ENCODE results near the gene ZNF668.
A peak's percentile ranks its signal among the peaks of the same experiment; 100 is the strongest.

The ZNF668 gene

DNA sequence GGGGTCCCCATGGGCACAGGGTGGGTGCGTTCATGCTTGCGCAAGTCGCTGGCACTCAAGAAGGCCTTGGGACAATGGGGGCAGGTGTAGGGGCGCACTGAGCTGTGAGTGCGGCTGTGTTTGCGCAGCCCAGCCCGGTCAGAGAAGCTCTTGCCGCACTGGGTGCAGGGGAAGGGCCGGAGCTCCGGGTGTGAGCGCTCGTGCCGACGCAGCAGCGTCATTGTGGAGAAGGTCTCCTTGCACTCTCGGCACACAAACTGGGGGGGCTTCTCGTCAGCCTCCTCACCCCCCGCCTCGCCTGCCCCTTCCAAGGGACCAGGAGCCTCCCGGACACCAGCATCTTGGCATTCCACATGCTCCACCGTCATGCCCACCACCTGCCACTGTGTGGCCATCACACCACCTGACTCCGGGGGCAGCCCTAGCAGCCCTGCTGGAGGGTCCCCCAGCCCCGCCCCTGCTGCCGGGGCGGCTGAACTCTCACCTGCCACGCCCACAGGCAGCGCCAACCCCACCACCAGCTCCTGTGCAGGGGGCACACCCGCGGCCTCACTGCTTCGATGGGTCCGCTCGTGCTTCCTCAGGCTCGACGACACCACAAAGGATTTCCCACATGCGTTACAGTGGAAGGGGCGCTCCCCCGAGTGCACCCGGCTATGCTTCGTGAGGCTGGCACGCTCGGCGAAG is 12.8 kb downstream of the ZNF668 start:
- DNase-seq (ENCODE audit: low read depth, low spot score): no peak
- TF ChIP-seq, protein P1, sequence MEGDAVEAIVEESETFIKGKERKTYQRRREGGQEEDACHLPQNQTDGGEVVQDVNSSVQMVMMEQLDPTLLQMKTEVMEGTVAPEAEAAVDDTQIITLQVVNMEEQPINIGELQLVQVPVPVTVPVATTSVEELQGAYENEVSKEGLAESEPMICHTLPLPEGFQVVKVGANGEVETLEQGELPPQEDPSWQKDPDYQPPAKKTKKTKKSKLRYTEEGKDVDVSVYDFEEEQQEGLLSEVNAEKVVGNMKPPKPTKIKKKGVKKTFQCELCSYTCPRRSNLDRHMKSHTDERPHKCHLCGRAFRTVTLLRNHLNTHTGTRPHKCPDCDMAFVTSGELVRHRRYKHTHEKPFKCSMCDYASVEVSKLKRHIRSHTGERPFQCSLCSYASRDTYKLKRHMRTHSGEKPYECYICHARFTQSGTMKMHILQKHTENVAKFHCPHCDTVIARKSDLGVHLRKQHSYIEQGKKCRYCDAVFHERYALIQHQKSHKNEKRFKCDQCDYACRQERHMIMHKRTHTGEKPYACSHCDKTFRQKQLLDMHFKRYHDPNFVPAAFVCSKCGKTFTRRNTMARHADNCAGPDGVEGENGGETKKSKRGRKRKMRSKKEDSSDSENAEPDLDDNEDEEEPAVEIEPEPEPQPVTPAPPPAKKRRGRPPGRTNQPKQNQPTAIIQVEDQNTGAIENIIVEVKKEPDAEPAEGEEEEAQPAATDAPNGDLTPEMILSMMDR (IDR thresholded peaks at IDR 0.05; ENCODE audit: low read depth, low read length): no peak
- in situ Hi-C loops (cut with HindIII; ENCODE audit: low sequenced_read_pairs): no loop called here
- H3K4me3 ChIP-seq (ENCODE audit: low read depth, low read length): no peak overlapping the region

DNA sequence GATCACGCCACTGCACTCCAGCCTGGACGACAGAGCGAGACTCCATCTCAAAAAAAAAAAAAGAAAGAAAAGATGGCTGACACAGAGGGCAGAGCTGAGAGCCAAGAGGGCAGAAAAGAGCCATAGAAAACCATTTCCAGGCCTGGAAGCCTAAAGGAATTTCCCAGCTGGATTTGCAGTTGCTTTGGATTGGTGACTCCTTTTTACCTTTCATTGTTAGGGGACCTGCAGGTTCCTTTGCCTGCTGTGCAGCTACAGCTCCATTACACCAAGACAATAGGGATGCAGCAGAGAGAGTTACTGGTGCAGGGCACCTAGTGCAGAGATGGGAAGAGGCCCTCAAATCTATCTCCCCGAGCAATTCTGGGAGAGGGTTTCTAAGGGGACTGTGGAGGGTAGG is 18.4 kb downstream of the ZNF668 start:
- no peak overlapping the region for H3K4me3 ChIP-seq (ENCODE audit: low read depth, low read length)
- TF ChIP-seq, protein P1 (IDR thresholded peaks at IDR 0.05; ENCODE audit: low read depth, low read length): no peak
- no peak for DNase-seq (ENCODE audit: low read depth, low spot score)
- in situ Hi-C loops (cut with HindIII; ENCODE audit: low sequenced_read_pairs): no loop called here

DNA sequence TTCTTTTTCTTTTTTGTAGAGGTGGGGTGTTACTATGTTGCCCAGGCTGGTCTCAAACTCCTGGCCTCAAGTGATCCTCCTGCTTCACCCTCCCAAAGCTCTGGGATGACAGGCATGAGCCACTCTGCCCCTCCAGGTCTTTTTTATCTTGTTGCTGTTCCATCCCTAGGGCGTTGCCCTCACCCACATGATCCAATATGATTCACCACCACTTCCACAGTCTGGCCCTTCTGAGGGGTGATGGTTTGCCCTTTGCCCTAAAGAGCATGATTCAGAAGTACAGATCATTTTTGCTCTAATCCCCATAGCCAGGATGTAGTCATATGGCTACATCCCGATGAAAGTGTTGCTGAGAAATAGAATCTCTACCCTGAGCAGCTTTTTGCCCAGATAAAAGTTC is 21.9 kb downstream of the ZNF668 start:
- in situ Hi-C loops (cut with HindIII; ENCODE audit: low sequenced_read_pairs): no loop called here
- DNase-seq (ENCODE audit: low read depth, low spot score): peak; percentile 91
- TF ChIP-seq, protein P1 (IDR thresholded peaks at IDR 0.05; ENCODE audit: low read depth, low read length): no peak

DNA sequence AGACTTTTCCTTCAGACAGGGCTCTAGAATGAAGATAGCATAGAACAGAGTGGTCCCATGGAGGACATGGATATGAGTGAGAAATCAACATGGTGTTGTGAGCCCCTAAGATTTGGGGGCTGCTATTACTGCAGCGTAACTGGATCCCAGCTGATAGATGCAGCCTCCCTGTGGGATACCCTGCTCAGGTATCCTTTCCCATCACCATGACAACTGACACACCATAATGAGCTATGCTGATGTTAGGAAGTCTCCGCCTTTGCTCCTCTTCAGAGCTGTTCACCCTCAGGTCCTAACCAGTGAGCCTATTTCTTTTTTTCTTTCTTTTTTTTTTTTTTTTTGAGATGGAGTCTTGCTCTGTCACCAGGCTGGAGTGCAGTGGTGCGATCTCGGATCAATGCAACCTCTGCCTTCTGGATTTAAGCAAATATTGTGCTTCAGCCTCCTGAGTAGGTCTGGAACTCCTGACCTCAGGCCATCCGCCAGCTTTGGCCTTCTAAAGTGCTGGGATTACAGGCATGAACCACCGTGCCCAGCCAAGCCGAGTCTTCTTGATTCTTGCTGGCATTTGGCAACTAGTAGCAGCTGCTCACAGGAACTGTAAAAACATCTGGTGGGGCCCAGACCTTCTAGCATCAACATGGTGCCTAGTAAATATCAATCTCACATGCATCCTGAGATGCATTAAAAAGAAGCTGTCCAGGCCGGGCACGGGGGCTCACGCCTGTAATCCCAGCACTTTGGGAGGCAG is 23.6 kb downstream of the ZNF668 start:
- TF ChIP-seq, protein P1 (IDR thresholded peaks at IDR 0.05; ENCODE audit: low read depth, low read length): no peak
- in situ Hi-C loops (cut with HindIII; ENCODE audit: low sequenced_read_pairs): no loop called here
- H3K4me3 ChIP-seq (ENCODE audit: low read depth, low read length): no peak overlapping the region
- no peak for DNase-seq (ENCODE audit: low read depth, low spot score)

More for the DNA sequence above, 21.9 kb downstream of the ZNF668 start:
- H3K4me3 ChIP-seq (ENCODE audit: low read depth, low read length): no peak overlapping the region

DNA sequence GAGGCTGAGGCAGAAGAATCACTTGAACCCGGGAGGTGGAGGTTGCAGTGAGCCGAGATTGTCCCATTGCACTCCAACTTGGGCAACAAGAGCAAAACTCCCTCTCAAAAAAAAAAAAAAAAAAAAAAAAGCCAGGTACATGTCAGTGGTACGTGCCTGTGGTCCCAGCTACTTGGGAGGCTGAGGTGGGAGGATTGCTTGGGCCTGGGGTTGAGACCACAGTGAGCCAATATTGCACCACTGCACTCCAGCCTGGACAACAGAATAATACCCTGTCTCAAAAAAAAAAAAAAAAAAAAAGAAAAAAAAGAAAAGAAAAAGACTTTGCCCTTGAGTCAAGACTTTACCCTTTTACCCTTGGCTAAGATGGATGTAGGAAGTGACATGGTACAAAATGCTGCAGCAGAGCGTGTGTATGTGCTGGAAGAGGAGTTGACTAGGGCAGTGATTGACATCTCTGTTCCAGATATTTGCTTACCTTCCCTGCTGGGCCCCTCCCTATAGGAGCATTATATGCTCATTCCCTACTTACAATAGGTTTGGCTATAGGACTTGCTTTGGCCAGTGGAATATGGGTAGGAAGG is 30.1 kb downstream of the ZNF668 start:
- in situ Hi-C loops (cut with HindIII; ENCODE audit: low sequenced_read_pairs): no loop called here
- H3K4me3 ChIP-seq (ENCODE audit: low read depth, low read length): no peak overlapping the region
- TF ChIP-seq, protein P1 (IDR thresholded peaks at IDR 0.05; ENCODE audit: low read depth, low read length): no peak
- no peak for DNase-seq (ENCODE audit: low read depth, low spot score)

DNA sequence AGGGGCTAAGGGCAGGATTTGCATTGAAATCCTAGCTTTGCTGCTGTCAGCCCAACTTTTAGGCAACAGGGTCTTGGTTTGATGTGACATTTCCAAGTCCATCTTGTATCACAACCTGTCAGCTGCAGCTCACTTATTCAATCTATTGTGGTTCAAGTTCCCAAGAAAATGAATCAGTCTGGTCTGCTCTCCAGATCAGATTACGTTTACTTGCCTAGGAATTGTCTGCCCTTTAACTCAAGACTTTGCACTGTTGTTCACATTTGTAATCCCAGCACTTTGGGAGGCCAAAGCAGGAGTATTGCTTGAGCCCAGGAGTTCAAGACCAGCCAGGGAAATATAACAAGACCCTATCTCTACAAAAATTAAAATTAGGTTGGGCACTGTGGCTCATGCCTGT is 30.7 kb downstream of the ZNF668 start:
- in situ Hi-C loops (cut with HindIII; ENCODE audit: low sequenced_read_pairs): no loop called here
- DNase-seq (ENCODE audit: low read depth, low spot score): no peak
- TF ChIP-seq, protein P1 (IDR thresholded peaks at IDR 0.05; ENCODE audit: low read depth, low read length): no peak
- H3K4me3 ChIP-seq (ENCODE audit: low read depth, low read length): no peak overlapping the region

Data from astrocyte of the spinal cord (primary cell).